GM04503 (cell line): Measurements from ENCODE around the gene CNPY4.

Experiments used
- DNase-seq: peaks from one replicate; pipeline ENCODE4 v3.0.0-alpha.2; 2012; ENCODE audit warnings: low read depth

Gene CNPY4

DNA sequence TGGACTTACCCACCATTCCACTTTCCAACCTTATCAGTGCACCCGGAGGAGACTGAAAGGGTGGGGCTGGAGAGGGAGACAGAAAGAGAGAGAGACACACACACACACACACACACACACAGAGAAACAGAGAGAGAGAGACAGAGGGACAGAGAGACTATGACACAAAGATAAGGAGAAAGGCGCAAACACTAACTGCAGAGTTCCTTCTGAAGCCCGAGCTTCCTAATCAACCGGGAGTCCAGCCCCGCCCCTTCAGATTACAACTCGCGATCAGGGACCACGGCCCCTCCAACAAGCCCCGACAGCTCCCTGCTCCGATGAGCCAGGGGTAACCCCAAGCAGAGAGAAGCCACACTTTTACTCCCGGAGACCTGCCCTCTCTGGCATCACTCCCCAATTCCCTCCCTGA lies 48.5 kb downstream of the CNPY4 start:
- DNase-seq: no peak

DNA sequence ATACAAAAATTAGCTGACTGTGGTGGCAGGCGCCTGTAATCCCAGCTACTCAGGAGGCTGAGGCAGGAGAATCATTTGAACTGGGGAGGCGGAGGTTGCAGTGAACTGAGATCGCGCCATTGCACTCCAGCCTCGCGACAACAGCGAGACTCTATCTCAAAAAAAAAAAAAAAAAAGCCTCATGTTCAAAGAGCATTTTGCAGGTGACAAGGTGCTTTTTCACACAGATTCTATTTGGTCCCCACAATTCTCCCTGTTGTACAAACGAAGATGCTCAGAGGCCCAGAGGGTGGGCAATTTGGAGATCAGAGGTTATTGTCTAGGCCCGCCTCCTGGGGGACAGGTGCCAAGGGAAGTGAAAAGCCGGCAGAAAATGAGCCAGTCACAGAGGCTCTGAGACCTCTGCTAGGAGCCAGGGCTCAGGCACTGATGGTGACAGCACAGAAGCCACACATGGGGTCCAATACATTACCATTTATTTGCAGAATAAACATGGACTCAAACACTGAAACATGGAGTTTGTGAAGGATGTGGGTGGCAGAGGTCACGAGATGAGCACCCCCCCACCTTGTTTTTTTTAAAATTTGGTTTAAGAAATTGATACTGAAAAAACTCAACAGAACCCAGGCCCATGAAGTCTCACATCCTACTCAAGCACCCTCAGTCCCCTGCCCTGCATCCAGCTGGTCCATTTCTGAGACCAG lies 49.9 kb downstream of the CNPY4 start:
- no peak for DNase-seq

DNA sequence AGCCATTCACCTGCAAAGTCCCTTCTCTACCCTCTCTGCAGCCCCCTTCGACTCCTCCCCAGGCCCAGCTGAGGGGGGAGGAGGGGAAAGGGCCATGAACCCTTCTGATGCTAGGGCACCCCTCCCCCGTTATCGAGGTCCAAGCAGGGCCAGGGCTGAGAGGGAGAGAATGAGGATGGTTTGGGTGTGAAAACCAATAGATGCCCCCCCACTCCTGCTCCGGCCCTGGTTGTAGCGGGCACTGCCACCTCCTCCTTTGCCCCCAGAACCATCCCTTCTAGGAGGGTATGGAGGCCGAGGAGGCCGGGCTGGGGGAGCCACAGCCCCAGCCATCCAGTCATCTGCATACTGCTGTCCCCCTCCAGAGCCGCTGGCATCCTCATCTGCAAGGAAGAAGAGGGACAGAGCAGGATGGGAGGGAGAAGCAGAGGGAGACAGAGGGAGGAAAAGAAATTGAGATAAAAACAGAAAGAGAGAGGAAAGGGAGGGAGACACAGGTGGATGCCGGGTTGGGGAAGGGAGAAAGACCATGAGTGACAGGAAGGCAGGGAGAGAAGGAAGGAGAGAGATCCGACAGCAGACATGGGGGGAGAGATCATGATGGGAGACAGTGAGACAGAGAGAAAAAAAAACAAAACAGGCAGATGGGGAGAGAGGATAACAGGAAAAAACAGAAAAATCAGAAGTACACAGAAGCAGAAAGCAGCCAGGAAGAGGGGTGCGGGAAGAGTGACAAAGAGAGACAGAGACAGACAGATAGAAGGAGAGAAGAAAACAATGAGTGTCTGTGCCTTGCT lies 50.9 kb downstream of the CNPY4 start:
- no peak for DNase-seq

DNA sequence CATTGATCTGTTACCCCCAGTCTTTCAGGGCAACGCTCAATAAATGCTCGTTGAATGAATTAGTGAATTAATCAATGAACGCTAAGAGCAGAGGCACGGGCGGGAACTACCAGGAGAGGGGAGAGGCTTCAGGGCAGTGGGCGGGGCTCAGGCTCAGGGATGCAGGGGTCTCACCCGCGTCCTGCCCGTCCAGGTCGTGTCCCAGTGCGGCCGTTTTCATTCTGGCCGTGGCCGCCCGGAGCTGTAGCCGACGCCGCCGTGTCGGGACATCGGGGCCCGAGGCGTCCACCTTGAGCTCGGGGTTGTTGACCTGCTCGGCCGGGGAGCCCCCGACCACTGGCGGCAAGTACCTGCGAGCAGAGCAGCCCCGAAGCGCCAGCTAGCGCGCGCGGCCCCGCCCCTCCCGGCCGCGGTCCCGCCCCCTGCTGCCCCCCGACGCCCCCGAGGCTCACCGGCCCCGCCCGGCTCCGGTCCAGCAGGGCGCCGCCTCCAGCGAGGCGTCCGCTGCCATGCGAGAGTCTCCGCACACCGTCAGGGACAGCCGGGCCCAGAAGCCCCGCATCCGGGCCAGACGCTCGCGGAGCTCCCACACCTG lies 51.8 kb downstream of the CNPY4 start:
- DNase-seq: no peak

DNA sequence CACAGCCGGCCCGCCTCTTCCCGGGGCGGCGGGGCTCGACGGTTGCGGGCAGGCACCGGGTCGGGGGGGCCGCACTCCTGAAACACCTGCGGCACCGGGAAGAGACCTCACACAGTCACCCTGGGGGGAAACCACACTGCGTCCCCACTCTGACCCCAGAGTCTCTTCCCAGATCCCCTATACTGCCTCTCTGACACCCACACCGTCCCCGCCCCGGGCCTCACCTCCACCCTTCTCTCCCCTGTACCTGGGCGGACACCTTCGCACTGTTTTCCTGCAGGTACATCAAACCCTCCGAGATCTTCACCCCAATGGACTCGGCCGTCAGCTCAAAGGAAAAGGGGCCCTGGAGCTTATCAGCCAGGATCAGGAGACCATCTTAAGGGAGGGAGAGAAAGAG lies 52.4 kb downstream of the CNPY4 start:
- no peak for DNase-seq

DNA sequence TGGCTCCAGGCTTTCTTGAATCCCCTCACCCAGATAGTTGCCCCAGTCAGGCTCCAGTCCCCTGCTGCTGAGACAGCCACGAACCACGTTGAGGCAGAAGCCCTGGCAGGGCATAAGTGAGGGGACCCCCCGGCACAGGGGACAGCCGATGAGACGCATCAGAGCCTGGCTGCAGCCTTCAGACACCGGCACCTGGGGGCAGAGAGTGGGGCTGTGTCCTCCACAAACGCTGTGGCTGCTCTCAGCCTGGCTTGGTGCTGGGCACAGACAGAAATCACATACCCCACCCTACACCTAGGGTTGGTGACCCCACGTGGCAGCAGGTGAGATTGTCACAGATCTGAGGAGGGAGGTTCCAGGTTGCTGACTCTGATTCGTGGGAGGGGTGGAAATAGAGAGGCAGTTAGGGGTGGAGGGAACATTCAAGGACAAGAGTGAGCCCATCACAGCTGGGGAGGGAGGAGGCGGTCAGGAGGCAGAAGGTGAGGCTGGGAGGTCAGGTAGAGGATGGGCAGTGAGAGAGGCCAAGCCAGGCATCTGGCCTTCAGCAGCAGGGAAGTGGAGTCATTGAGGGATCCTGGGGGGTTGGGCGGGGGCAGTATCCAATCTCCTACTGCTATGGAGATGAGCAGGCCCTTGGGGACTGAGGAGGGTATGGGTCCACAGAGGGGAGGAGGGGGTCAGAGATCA lies 54.5 kb downstream of the CNPY4 start:
- no peak for DNase-seq

DNA sequence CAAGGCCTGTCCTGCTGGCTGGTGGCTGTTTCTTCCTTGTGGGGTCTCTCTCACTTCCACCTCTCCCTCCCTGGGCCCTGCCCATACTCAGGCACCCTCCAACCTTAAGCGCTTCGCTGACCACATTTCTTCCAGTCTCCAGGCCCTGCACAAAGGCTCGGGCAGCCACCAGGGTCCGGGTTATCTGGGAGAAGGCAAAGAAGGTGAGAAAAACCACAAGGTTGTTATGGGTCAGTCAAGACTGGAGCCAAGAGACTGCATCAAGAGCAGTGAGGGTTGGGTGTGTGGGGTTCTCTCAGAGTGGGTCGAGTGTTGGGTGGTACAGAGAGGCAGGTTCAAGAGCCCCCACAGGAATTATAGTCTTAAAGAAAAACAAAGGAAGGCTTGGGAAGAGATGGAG lies 55.1 kb downstream of the CNPY4 start:
- no peak for DNase-seq
